Suppressor macrophage treated with lipopolysaccharide for 1 hour (primary cell): ENCODE data around the gene SIGLEC15.
"Not testable (repeated sequence)": the region's sequence is repeated elsewhere in the genome, so short reads cannot be mapped to it uniquely, and the experiment has no call there.

Source experiments
- DNase-seq, 3 donors: peaks; one replicate each; pipeline ENCODE4 v3.0.0-alpha.2; 2020 to 2022

Gene SIGLEC15

GRCh38 chr18:45845410-45845809, 19.9 kb downstream of the SIGLEC15 start:
- DNase-seq, result peak in 1 of 3 donors; percentile 15

GRCh38 chr18:45847119-45847518, 21.6 kb downstream of the SIGLEC15 start:
- DNase-seq, result no peak

- DNase-seq, result not testable (repeated sequence)
These were observed 23.2 kb downstream of the SIGLEC15 start for GRCh38 chr18:45848643-45849042.

- no peak for DNase-seq
These were observed 24.1 kb downstream of the SIGLEC15 start for GRCh38 chr18:45849529-45849928.

- DNase-seq, result no peak
These were observed 24.5 kb downstream of the SIGLEC15 start for GRCh38 chr18:45850021-45850420.

- no peak for DNase-seq
These were observed 25.9 kb downstream of the SIGLEC15 start for GRCh38 chr18:45851161-45851925.

GRCh38 chr18:45852631-45853030, 27.2 kb downstream of the SIGLEC15 start:
- DNase-seq, result no peak

- DNase-seq, result no peak
These were observed 28.6 kb downstream of the SIGLEC15 start for GRCh38 chr18:45854036-45854586.

GRCh38 chr18:45856531-45856930, 31.1 kb downstream of the SIGLEC15 start:
- peak; percentile 35 to 88 (median 76) for DNase-seq

- no peak for DNase-seq
These were observed 33.9 kb downstream of the SIGLEC15 start for GRCh38 chr18:45859334-45859733.

GRCh38 chr18:45860492-45860891, 35.0 kb downstream of the SIGLEC15 start:
- DNase-seq, result no peak

GRCh38 chr18:45860971-45861370, 35.5 kb downstream of the SIGLEC15 start:
- no peak for DNase-seq

- no peak for DNase-seq
These were observed 36.5 kb downstream of the SIGLEC15 start for GRCh38 chr18:45861926-45862325.

GRCh38 chr18:45863469-45863868, 38.0 kb downstream of the SIGLEC15 start:
- DNase-seq, result no peak

- DNase-seq, result no peak
These were observed 38.6 kb downstream of the SIGLEC15 start for GRCh38 chr18:45864081-45864480.

- DNase-seq, result no peak
These were observed 40.0 kb downstream of the SIGLEC15 start for GRCh38 chr18:45865466-45865865.

GRCh38 chr18:45870419-45870818, 44.9 kb downstream of the SIGLEC15 start:
- no peak for DNase-seq

GRCh38 chr18:45871431-45872084, 46.1 kb downstream of the SIGLEC15 start:
- DNase-seq, result no peak

GRCh38 chr18:45874491-45875184, 49.2 kb downstream of the SIGLEC15 start:
- peak; percentile 60 to 75 (median 63) for DNase-seq

- DNase-seq, result no peak
These were observed 50.7 kb downstream of the SIGLEC15 start for GRCh38 chr18:45876161-45876560.

GRCh38 chr18:45877403-45877802, 51.9 kb downstream of the SIGLEC15 start:
- no peak for DNase-seq

- peak; percentile 68 to 83 (median 71) for DNase-seq
These were observed 54.5 kb downstream of the SIGLEC15 start for GRCh38 chr18:45879681-45880655.
